Activated naive CD4-positive, alpha-beta T cell treated with anti-CD3 and anti-CD28 coated beads for 36 hours (primary cell): ENCODE measurements around the gene MAFB. TPM values are rescaled to one million over a fixed set of nuclear protein-coding genes. Genes with fewer than 3 reads are reported as not detected.

ENCODE experiments used
- CTCF ChIA-PET: fragments of 350-600 bp; sonication (Branson Sonifier 250); formaldehyde crosslinking; loops from one replicate; lab custom pipeline; 2021; ENCODE audit warnings: antibody characterized with exemption; lab: Charles Lee
- DNase-seq: peaks from one replicate; pipeline ENCODE4 v3.0.0-alpha.2; 2020
- H3K27ac Mint-ChIP-seq: one replicate; pipeline ENCODE4 v1.8.0; 2021; ENCODE audit warnings: mild to moderate bottlenecking, mixed read lengths
- H3K27me3 Mint-ChIP-seq: one replicate; pipeline ENCODE4 v1.8.0; 2021; ENCODE audit warnings: low read depth, mixed read lengths
- H3K36me3 Mint-ChIP-seq: one replicate; pipeline ENCODE4 v1.8.0; 2021; ENCODE audit warnings: low read depth, mixed read lengths
- H3K4me1 Mint-ChIP-seq: one replicate; pipeline ENCODE4 v1.8.0; 2021; ENCODE audit warnings: low read depth, mixed read lengths
- H3K4me3 Mint-ChIP-seq: one replicate; pipeline ENCODE4 v1.8.0; 2021; ENCODE audit warnings: mild to moderate bottlenecking, moderate library complexity, mixed read lengths
- H3K9me3 Mint-ChIP-seq: one replicate; pipeline ENCODE4 v1.8.0; 2021; ENCODE audit warnings: mixed read lengths
- intact Hi-C: fragments of 100-400 bp; cut with micrococcal nuclease; formaldehyde crosslinking; loops from one replicate; pipeline ENCODE4 v1.15.1; 2023
- total RNA-seq, 2 experiments: library from RNA; stranded (reverse); gene quantifications; one replicate each; pipeline ENCODE4 v1.2.3, GENCODE V29; 2021

The MAFB gene
- total RNA-seq, 2 experiments from 2014 or later, result not detected

GRCh38 chr20:40659567-40659966, 29.5 kb downstream of the MAFB start:
- CTCF ChIA-PET, result no interaction called here
- H3K4me3 Mint-ChIP-seq, result no peak overlapping the region
- H3K27me3 Mint-ChIP-seq, result no peaks in the 10 kb centered on the region

GRCh38 chr20:40658509-40658908, 30.5 kb downstream of the MAFB start:
- no peak overlapping the region for H3K4me3 Mint-ChIP-seq
- no peaks in the 10 kb centered on the region for H3K9me3 Mint-ChIP-seq
- H3K36me3 Mint-ChIP-seq, result no peaks in the 10 kb centered on the region
- intact Hi-C loops, result no loop called here
- H3K27me3 Mint-ChIP-seq, result no peaks in the 10 kb centered on the region
- no peak overlapping the region for H3K27ac Mint-ChIP-seq
- H3K4me1 Mint-ChIP-seq, result no peaks in the 10 kb centered on the region
- CTCF ChIA-PET, result no interaction called here
- no peak for DNase-seq

More at GRCh38 chr20:40659567-40659966, 29.5 kb downstream of the MAFB start:
- intact Hi-C loops, result no loop called here
- no peaks in the 10 kb centered on the region for H3K36me3 Mint-ChIP-seq
- DNase-seq, result no peak
- no peak overlapping the region for H3K27ac Mint-ChIP-seq
- H3K4me1 Mint-ChIP-seq, result no peaks in the 10 kb centered on the region
- no peaks in the 10 kb centered on the region for H3K9me3 Mint-ChIP-seq

- no peaks in the 10 kb centered on the region for H3K36me3 Mint-ChIP-seq
- H3K9me3 Mint-ChIP-seq, result no peaks in the 10 kb centered on the region
- H3K27me3 Mint-ChIP-seq, result no peaks in the 10 kb centered on the region
These were observed 31.5 kb downstream of the MAFB start for GRCh38 chr20:40657526-40657925.

GRCh38 chr20:40655451-40655850, 33.6 kb downstream of the MAFB start:
- no peaks in the 10 kb centered on the region for H3K4me1 Mint-ChIP-seq
- no peak for DNase-seq
- H3K36me3 Mint-ChIP-seq, result no peaks in the 10 kb centered on the region
- intact Hi-C loops, result no loop called here
- no peaks in the 10 kb centered on the region for H3K27me3 Mint-ChIP-seq
- no peak overlapping the region for H3K4me3 Mint-ChIP-seq
- no peak overlapping the region for H3K27ac Mint-ChIP-seq
- no peaks in the 10 kb centered on the region for H3K9me3 Mint-ChIP-seq
- CTCF ChIA-PET, result interaction anchor here (1.1 kb wide), 1 partner anchor 313 kb away, joined by 5 read pairs; no protein-coding TSS in a partner anchor

More at GRCh38 chr20:40657526-40657925, 31.5 kb downstream of the MAFB start:
- Mint-ChIP-seq H3K27ac (no peak overlapping the region), H3K4me3 (no peak overlapping the region), H3K4me1 (no peaks in the 10 kb centered on the region)
- no peak for DNase-seq
- intact Hi-C loops, result no loop called here
- CTCF ChIA-PET, result no interaction called here

GRCh38 chr20:40654876-40655275, 34.2 kb downstream of the MAFB start:
- Mint-ChIP-seq H3K4me3 (no peak overlapping the region), H3K4me1 (no peaks in the 10 kb centered on the region), H3K27ac (no peak overlapping the region), H3K9me3 (no peaks in the 10 kb centered on the region), H3K27me3 (no peaks in the 10 kb centered on the region), H3K36me3 (no peaks in the 10 kb centered on the region)
- no peak for DNase-seq
- intact Hi-C loops, result no loop called here
- CTCF ChIA-PET, result interaction anchor here (1.1 kb wide), 1 partner anchor 313 kb away, joined by 5 read pairs; no protein-coding TSS in a partner anchor

- intact Hi-C loops, result no loop called here
- no peaks in the 10 kb centered on the region for H3K36me3 Mint-ChIP-seq
- peaks cover 5% of the 10 kb centered on the region for H3K27me3 Mint-ChIP-seq
- no peak for DNase-seq
- H3K9me3 Mint-ChIP-seq, result no peaks in the 10 kb centered on the region
- H3K27ac Mint-ChIP-seq, result no peak overlapping the region
- no peaks in the 10 kb centered on the region for H3K4me1 Mint-ChIP-seq
- no peak overlapping the region for H3K4me3 Mint-ChIP-seq
- CTCF ChIA-PET, result no interaction called here
These were observed 36.5 kb downstream of the MAFB start for GRCh38 chr20:40652441-40652987.

GRCh38 chr20:40651151-40651550, 37.9 kb downstream of the MAFB start:
- Mint-ChIP-seq H3K36me3 (no peaks in the 10 kb centered on the region), H3K9me3 (no peaks in the 10 kb centered on the region), H3K27me3 (peaks cover 7% of the 10 kb centered on the region), H3K4me3 (no peak overlapping the region), H3K27ac (no peak overlapping the region), H3K4me1 (no peaks in the 10 kb centered on the region)
- DNase-seq, result no peak
- CTCF ChIA-PET, result no interaction called here
- intact Hi-C loops, result no loop called here

GRCh38 chr20:40650707-40651106, 38.3 kb downstream of the MAFB start:
- Mint-ChIP-seq H3K27me3 (peaks cover 7% of the 10 kb centered on the region), H3K36me3 (no peaks in the 10 kb centered on the region), H3K27ac (no peak overlapping the region), H3K4me1 (no peaks in the 10 kb centered on the region), H3K4me3 (no peak overlapping the region), H3K9me3 (no peaks in the 10 kb centered on the region)
- CTCF ChIA-PET, result no interaction called here
- no peak for DNase-seq
- intact Hi-C loops, result no loop called here

- Mint-ChIP-seq H3K27ac (no peak overlapping the region), H3K9me3 (no peaks in the 10 kb centered on the region), H3K27me3 (peaks cover 11% of the 10 kb centered on the region), H3K36me3 (no peaks in the 10 kb centered on the region), H3K4me1 (no peaks in the 10 kb centered on the region), H3K4me3 (no peak overlapping the region)
- DNase-seq, result no peak
- intact Hi-C loops, result no loop called here
- CTCF ChIA-PET, result no interaction called here
These were observed 40.6 kb downstream of the MAFB start for GRCh38 chr20:40648210-40649072.

- Mint-ChIP-seq H3K27me3 (peaks cover 11% of the 10 kb centered on the region), H3K27ac (no peak overlapping the region), H3K36me3 (no peaks in the 10 kb centered on the region), H3K4me1 (no peaks in the 10 kb centered on the region), H3K9me3 (no peaks in the 10 kb centered on the region), H3K4me3 (no peak overlapping the region)
- intact Hi-C loops, result no loop called here
- CTCF ChIA-PET, result interaction anchor here (0.7 kb wide), 1 partner anchor 379 kb away, joined by 3 read pairs; no protein-coding TSS in a partner anchor
- no peak for DNase-seq
These were observed 42.2 kb downstream of the MAFB start for GRCh38 chr20:40646813-40647212.

GRCh38 chr20:40646361-40646760, 42.7 kb downstream of the MAFB start:
- Mint-ChIP-seq H3K9me3 (no peaks in the 10 kb centered on the region), H3K27ac (no peak overlapping the region), H3K4me3 (no peak overlapping the region), H3K36me3 (no peaks in the 10 kb centered on the region), H3K4me1 (no peaks in the 10 kb centered on the region), H3K27me3 (peaks cover 11% of the 10 kb centered on the region)
- no peak for DNase-seq
- intact Hi-C loops, result no loop called here
- CTCF ChIA-PET, result interaction anchor here (0.7 kb wide), 1 partner anchor 379 kb away, joined by 3 read pairs; no protein-coding TSS in a partner anchor

- Mint-ChIP-seq H3K4me1 (no peaks in the 10 kb centered on the region), H3K9me3 (no peaks in the 10 kb centered on the region), H3K27ac (no peak overlapping the region), H3K36me3 (no peaks in the 10 kb centered on the region), H3K27me3 (peaks cover 11% of the 10 kb centered on the region), H3K4me3 (no peak overlapping the region)
- intact Hi-C loops, result loop anchor here (1.0 kb wide), 1 partner anchor 11 kb away; no protein-coding TSS in a partner anchor
- no peak for DNase-seq
- CTCF ChIA-PET, result no interaction called here
These were observed 44.2 kb downstream of the MAFB start for GRCh38 chr20:40644863-40645262.
